Prostate gland (tissue), 2 donors: ENCODE data around the gene COX7A2. TPM values are rescaled to one million over a fixed set of nuclear protein-coding genes. Genes with fewer than 3 reads are reported as not detected.

Experiments used
- DNase-seq: peaks from one replicate; pipeline ENCODE4 v3.0.0-alpha.2; 2019; ENCODE audit warnings: low spot score
- H3K27ac ChIP-seq, 2 donors: fragments of 200-600 bp; sonication (generic); 2 replicates each; pipeline ENCODE4 v1.5.1; 2017 to 2019
- H3K27me3 ChIP-seq: fragments of 200-600 bp; sonication (generic); replicated peaks from 2 replicates; pipeline ENCODE4 v1.5.1; 2019; ENCODE audit not compliant: insufficient read depth
- H3K36me3 ChIP-seq, 2 donors: fragments of 200-600 bp; sonication (generic); 1 replicate in 1 of 2; 2 replicates in 1 of 2; pipeline versions ENCODE4 v1.5.1 to v1.8.1; 2017 to 2019
- H3K4me1 ChIP-seq: fragments of 200-600 bp; sonication (generic); replicated peaks from 2 replicates; pipeline ENCODE4 v1.5.1; 2019
- H3K4me3 ChIP-seq, 2 donors: fragments of 200-600 bp; sonication (generic); 2 replicates each; pipeline ENCODE4 v1.5.1; 2017 to 2019
- H3K9me3 ChIP-seq: fragments of 200-600 bp; sonication (generic); 2 replicates; pipeline ENCODE4 v1.5.1; 2017
- POLR2A ChIP-seq: fragments of 450-650 bp; IDR thresholded peaks from one replicate; pipeline ENCODE4 v1.6.1; 2016; ENCODE audit warnings: antibody characterized with exemption, mild to moderate bottlenecking
- POLR2AphosphoS5 ChIP-seq: sonication (generic); formaldehyde crosslinking; IDR thresholded peaks from one replicate; pipeline ENCODE4 v1.6.1; 2017; ENCODE audit warnings: antibody characterized with exemption
- WGBS: methylation state at CpG from one replicate; pipeline ENCODE4 v1.1.5; 2018; 5-methylcytosine and 5-hydroxymethylcytosine counted together
- intact Hi-C: fragments of 100-400 bp; cut with DNase I; formaldehyde crosslinking; loops from one replicate; pipeline ENCODE4 v1.14.2; 2022
- total RNA-seq, 2 donors: library from RNA; depleted of rRNA; stranded (reverse); fragments of >200 nt; gene quantifications; one replicate each; pipeline ENCODE4 v1.1.0, GENCODE V29; 2016
- TF ChIP-seq, protein P1 (sequence below), 4 experiments: fragments of 200-600 bp in 2 of 4; fragments of 450-650 bp in 2 of 4; sonication (generic) in 2 of 4; IDR thresholded peaks; 1 replicate in 3 of 4; 2 replicates in 1 of 4; pipeline ENCODE4 v1.5.1; 2016 to 2019; ENCODE audit warnings: antibody characterized with exemption in 4 of 4, mild to moderate bottlenecking in 2 of 4, moderate library complexity in 2 of 4

Gene COX7A2
- total RNA-seq, 2 donors from 2014 or later = 136 to 724 TPM

DNA sequence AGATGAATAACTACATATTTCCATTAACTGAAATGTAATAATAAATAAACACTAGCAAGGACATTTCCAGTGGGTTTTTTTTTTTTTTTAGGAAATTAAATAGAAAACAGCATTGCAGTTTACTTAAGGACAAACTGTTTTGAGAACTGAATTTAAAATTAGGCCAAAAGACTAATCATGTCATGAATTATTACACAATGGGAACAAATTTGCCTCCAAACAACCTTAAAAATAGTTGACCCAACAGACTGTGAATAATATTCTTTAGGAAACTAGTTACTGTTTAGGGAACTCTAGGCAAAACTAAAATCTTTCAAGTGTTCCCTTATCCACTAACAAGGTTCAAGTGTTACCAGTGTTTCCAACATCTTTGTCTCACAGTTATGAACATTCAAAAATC lies 21.3 kb downstream of the COX7A2 start:
- DNase-seq = no peak
- intact Hi-C loops = no loop called here
- no peaks in the 10 kb centered on the region for H3K27me3 ChIP-seq
- no peak overlapping the region for H3K4me3 ChIP-seq
- H3K36me3 ChIP-seq = no peaks in the 10 kb centered on the region
- TF ChIP-seq, protein P1, sequence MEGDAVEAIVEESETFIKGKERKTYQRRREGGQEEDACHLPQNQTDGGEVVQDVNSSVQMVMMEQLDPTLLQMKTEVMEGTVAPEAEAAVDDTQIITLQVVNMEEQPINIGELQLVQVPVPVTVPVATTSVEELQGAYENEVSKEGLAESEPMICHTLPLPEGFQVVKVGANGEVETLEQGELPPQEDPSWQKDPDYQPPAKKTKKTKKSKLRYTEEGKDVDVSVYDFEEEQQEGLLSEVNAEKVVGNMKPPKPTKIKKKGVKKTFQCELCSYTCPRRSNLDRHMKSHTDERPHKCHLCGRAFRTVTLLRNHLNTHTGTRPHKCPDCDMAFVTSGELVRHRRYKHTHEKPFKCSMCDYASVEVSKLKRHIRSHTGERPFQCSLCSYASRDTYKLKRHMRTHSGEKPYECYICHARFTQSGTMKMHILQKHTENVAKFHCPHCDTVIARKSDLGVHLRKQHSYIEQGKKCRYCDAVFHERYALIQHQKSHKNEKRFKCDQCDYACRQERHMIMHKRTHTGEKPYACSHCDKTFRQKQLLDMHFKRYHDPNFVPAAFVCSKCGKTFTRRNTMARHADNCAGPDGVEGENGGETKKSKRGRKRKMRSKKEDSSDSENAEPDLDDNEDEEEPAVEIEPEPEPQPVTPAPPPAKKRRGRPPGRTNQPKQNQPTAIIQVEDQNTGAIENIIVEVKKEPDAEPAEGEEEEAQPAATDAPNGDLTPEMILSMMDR (IDR thresholded peaks at IDR 0.05) = no peak
- TF ChIP-seq POLR2AphosphoS5 (no peak), POLR2A (no peak)
- no peaks in the 10 kb centered on the region for H3K4me1 ChIP-seq
- no peak overlapping the region for H3K27ac ChIP-seq
- no peaks in the 10 kb centered on the region for H3K9me3 ChIP-seq

DNA sequence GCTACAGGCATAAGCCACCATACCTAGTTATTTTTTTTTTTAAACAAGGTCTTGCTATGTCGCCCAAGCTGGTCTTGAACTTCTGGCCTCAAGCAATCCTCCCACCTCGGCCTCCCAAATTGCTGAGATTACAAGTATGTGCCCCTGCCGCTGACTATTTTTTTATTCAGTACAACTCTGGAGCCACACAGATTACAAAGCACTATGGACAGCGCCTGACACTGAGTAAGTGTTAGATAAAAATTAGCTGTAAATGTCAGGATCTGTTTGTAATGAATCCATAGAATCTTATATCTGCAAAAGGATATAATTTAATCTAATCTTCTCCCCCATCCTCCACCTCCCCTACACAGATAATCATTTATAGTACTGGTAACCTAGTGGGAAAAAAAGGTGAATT lies 22.5 kb downstream of the COX7A2 start:
- 71% methylated on average over 4 of the region's 4 CpGs for WGBS
- H3K36me3 ChIP-seq = no peaks in the 10 kb centered on the region
- H3K4me3 ChIP-seq = no peak overlapping the region
- no peak for DNase-seq
- H3K4me1 ChIP-seq = no peaks in the 10 kb centered on the region
- no peak for TF ChIP-seq POLR2AphosphoS5
- no peak for TF ChIP-seq POLR2A
- TF ChIP-seq, protein P1 (IDR thresholded peaks at IDR 0.05) = no peak
- H3K9me3 ChIP-seq = no peaks in the 10 kb centered on the region
- no peak overlapping the region for H3K27ac ChIP-seq
- intact Hi-C loops = no loop called here
- no peaks in the 10 kb centered on the region for H3K27me3 ChIP-seq

DNA sequence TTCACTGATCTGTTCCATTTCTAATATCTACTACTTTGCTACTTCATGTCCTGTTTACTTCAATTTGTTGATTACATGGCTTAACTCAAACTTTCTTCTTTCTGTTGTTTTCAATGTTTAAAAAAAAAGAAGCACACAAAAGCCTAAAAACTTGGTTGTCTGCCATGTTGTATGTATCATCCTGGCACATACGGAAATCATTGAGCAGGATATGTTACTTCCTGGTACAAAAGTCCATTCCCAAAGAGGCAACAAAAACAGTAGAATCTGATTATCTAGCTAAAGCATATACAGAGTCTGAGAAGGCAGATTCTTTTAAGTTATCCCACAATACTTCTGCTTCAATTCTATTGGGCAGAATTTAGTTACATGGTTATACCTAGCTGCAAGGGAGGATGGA lies 23.2 kb downstream of the COX7A2 start:
- TF ChIP-seq POLR2A = no peak
- TF ChIP-seq, protein P1 (IDR thresholded peaks at IDR 0.05) = no peak
- no peak for TF ChIP-seq POLR2AphosphoS5
- H3K9me3 ChIP-seq = no peaks in the 10 kb centered on the region
- no peak overlapping the region for H3K27ac ChIP-seq
- no peak for DNase-seq
- WGBS = 43% methylated on average over 1 of the region's 1 CpG
- intact Hi-C loops = no loop called here
- H3K4me1 ChIP-seq = no peaks in the 10 kb centered on the region
- no peaks in the 10 kb centered on the region for H3K36me3 ChIP-seq
- no peaks in the 10 kb centered on the region for H3K27me3 ChIP-seq
- no peak overlapping the region for H3K4me3 ChIP-seq

DNA sequence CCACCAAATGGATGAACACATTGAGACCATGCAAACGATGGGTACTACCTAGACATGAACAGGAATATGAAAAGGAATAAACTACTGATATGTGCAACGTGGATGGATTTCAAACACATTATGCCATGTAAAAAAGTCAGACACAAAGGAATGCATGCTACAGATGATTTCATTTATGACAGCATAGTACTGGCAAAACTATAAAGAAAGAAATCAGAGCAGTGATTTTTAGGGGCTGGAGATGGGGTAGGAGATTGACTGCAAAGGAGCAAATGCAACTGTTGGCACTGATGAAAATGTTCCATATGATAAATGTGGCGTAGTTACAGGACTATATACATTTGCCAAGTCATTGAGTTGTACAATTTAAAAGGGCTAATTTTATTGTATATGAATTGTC lies 24.3 kb downstream of the COX7A2 start:
- Histone ChIP-seq H3K36me3 (no peaks in the 10 kb centered on the region), H3K4me1 (no peaks in the 10 kb centered on the region), H3K27ac (no peak overlapping the region), H3K9me3 (no peaks in the 10 kb centered on the region), H3K27me3 (no peaks in the 10 kb centered on the region), H3K4me3 (no peak overlapping the region)
- intact Hi-C loops = loop anchor here (5.0 kb wide), 1 partner anchor 1482 kb away; no protein-coding TSS in a partner anchor
- WGBS = 67% methylated on average over 3 of the region's 3 CpGs
- TF ChIP-seq, protein P1 (IDR thresholded peaks at IDR 0.05) = no peak
- TF ChIP-seq POLR2A (no peak), POLR2AphosphoS5 (no peak)
- no peak for DNase-seq

DNA sequence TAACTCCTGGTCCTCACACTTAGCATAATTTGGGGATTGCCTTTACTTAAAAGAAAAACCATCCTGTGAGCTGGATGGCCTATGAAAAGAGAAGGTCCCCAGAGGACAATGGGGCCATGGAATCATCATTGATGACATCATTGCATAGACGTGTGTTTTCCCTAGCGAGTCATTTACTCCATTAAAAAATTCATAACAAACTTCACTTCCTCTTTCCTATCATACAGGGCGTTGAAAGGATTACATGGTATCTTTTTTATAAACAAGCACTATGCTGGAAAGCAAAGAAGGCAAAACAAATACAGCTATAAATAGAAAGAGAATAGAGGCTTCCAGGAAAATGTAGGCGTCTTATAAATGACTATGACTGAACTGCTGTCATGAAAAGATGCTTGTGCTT lies 26.4 kb downstream of the COX7A2 start:
- Histone ChIP-seq H3K27ac (no peak overlapping the region), H3K36me3 (no peaks in the 10 kb centered on the region), H3K4me3 (no peak overlapping the region), H3K27me3 (no peaks in the 10 kb centered on the region), H3K4me1 (no peaks in the 10 kb centered on the region), H3K9me3 (no peaks in the 10 kb centered on the region)
- WGBS = 21% methylated on average over 4 of the region's 4 CpGs
- intact Hi-C loops = loop anchor here (5.0 kb wide), 1 partner anchor 1480 kb away; no protein-coding TSS in a partner anchor
- TF ChIP-seq POLR2AphosphoS5 (no peak), POLR2A (no peak)
- TF ChIP-seq, protein P1 (IDR thresholded peaks at IDR 0.05) = no peak
- no peak for DNase-seq
